ENCODE results near the gene ZNF708. TPM values are rescaled to one million over a fixed set of nuclear protein-coding genes. Genes with fewer than 3 reads are reported as not detected.
"Not testable (repeated sequence)": the region's sequence is repeated elsewhere in the genome, so short reads cannot be mapped to it uniquely, and the experiment has no call there.

The ZNF708 gene
- total RNA-seq, 1 experiment from 2014 or later: 5.3 TPM

GRCh38 chr19:21260164-21260847 is 68.9 kb downstream of the ZNF708 start:
- no peak for DNase-seq (ENCODE audit: low read depth)

GRCh38 chr19:21259421-21260124 is 69.6 kb downstream of the ZNF708 start:
- DNase-seq (ENCODE audit: low read depth): not testable (repeated sequence)

DNA sequence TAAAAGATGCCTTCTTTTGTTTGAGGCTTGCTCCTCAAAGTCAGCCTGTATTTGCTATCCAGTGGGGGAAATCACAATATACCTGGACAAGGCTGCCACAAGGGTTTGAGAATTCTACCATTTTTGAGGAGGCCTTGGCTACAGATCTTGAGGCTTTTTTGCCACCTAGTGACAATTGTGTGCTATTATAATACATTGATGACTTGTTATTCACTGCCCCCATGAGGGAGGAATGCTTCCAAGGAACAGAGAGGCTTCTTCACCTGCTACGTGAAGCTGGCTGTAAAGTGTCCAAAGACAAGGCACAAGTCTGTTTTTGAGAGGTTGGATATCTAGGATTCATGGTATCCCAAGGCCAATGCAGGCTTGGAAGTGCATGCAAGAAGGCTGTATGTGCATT is 72.5 kb downstream of the ZNF708 start:
- DNase-seq (ENCODE audit: low read depth): no peak

Other genes starting within 250 kb of the ZNF708 start
- gene ZNF714, start 247.2 kb downstream of the ZNF708 start, total RNA-seq (2014; rRNA removed; shearing (Covaris generic)): 14.6 and 18.1 TPM in 2 replicates
- 1.7 and 3.8 TPM in 2 replicates for gene ZNF431, start 187.4 kb downstream of the ZNF708 start, total RNA-seq (2014; rRNA removed; shearing (Covaris generic))
- 17.9 and 20.9 TPM in 2 replicates for gene ZNF738, start 29.6 kb upstream of the ZNF708 start, total RNA-seq (2014; rRNA removed; shearing (Covaris generic))
- gene ZNF493, start 67.7 kb upstream of the ZNF708 start, total RNA-seq (2014; rRNA removed; shearing (Covaris generic)): 3.3 and 10.1 TPM in 2 replicates
- gene ZNF429, start 176.2 kb upstream of the ZNF708 start, total RNA-seq (2014; rRNA removed; shearing (Covaris generic)): 1.1 and 1.3 TPM in 2 replicates

All from Daoy (cell line).